OCI-LY1 (cell line): ENCODE measurements around the gene SCYL3.

Experiments used
- EZH2 ChIP-seq: fragments of 200-600 bp; sonication (generic), shearing (Covaris generic); IDR thresholded peaks from 2 replicates; pipeline ENCODE4 v1.8.0; 2017; ENCODE audit warnings: borderline replicate concordance, mixed run types, mild to moderate bottlenecking, antibody characterized with exemption, low read length, moderate library complexity, mixed read lengths
- TF ChIP-seq, protein P1 (sequence below): fragments of 200-600 bp; sonication (generic), shearing (Covaris generic); IDR thresholded peaks from 2 replicates; pipeline ENCODE4 v1.5.1; 2017; ENCODE audit warnings: mild to moderate bottlenecking, antibody characterized with exemption, low read length, moderate library complexity, mixed read lengths

- TF ChIP-seq, protein P1, sequence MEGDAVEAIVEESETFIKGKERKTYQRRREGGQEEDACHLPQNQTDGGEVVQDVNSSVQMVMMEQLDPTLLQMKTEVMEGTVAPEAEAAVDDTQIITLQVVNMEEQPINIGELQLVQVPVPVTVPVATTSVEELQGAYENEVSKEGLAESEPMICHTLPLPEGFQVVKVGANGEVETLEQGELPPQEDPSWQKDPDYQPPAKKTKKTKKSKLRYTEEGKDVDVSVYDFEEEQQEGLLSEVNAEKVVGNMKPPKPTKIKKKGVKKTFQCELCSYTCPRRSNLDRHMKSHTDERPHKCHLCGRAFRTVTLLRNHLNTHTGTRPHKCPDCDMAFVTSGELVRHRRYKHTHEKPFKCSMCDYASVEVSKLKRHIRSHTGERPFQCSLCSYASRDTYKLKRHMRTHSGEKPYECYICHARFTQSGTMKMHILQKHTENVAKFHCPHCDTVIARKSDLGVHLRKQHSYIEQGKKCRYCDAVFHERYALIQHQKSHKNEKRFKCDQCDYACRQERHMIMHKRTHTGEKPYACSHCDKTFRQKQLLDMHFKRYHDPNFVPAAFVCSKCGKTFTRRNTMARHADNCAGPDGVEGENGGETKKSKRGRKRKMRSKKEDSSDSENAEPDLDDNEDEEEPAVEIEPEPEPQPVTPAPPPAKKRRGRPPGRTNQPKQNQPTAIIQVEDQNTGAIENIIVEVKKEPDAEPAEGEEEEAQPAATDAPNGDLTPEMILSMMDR = no peak
- TF ChIP-seq EZH2 = no peak
Observed at GRCh38 chr1:169884634-169885033, 9.1 kb downstream of the SCYL3 start.
